Measurements from ENCODE around the gene VASN. TPM values are rescaled to one million over a fixed set of nuclear protein-coding genes. Genes with fewer than 3 reads are reported as not detected.
"Not testable (repeated sequence)": the region's sequence is repeated elsewhere in the genome, so short reads cannot be mapped to it uniquely, and the experiment has no call there.

The VASN gene
- total and polyA plus RNA-seq, 7 donors = 2.0 to 3.8 (median 3.3) TPM

- DNase-seq = no peak
Measured at GRCh38 chr16:4390266-4391260, 18.9 kb downstream of the VASN start.

GRCh38 chr16:4391631-4392381, 20.2 kb downstream of the VASN start:
- no peaks in the 10 kb centered on the region for H3K9me3 ChIP-seq
- intact Hi-C loops (cut with DNase I) = no loop called here
- WGBS, 3 donors = 89 to 92% (median 91%) methylated on average over 17 to 22 of the region's 22 CpGs
- H3K36me3 ChIP-seq (ENCODE audit: insufficient read depth in 1 of 2, low read depth in 1 of 2) = peaks cover 0 to 11% of the 10 kb centered on the region in 2 donors
- H3K27ac ChIP-seq = no peak overlapping the region
- H3K4me3 ChIP-seq = no peak overlapping the region
- no peak for TF ChIP-seq CTCF (IDR thresholded peaks at IDR 0.05)
- no peak for ATAC-seq
- peaks cover 3% of the 10 kb centered on the region for H3K4me1 ChIP-seq
- no peaks in the 10 kb centered on the region for H3K27me3 ChIP-seq (ENCODE audit: insufficient read depth in 3 of 3, low read length in 2 of 3)
- DNase-seq = no peak

More at GRCh38 chr16:4390266-4391260, 18.9 kb downstream of the VASN start:
- intact Hi-C loops (cut with DNase I) = no loop called here
- Histone ChIP-seq H3K27me3 (ENCODE audit: insufficient read depth in 3 of 3, low read length in 2 of 3) (no peaks in the 10 kb centered on the region), H3K36me3 (ENCODE audit: insufficient read depth in 1 of 2, low read depth in 1 of 2) (peaks cover 0 to 9% of the 10 kb centered on the region in 2 donors), H3K4me1 (peaks cover 3% of the 10 kb centered on the region), H3K9me3 (no peaks in the 10 kb centered on the region), H3K4me3 (no peak overlapping the region), H3K27ac (no peak overlapping the region)
- no peak for TF ChIP-seq CTCF (IDR thresholded peaks at IDR 0.05)
- 86 to 91% (median 89%) methylated on average over 18 of the region's 18 CpGs for WGBS, 3 donors
- ATAC-seq = no peak

GRCh38 chr16:4392382-4393239, 21.0 kb downstream of the VASN start:
- Histone ChIP-seq H3K27ac (peak overlapping the region; percentile 30), H3K9me3 (no peaks in the 10 kb centered on the region), H3K27me3 (ENCODE audit: insufficient read depth in 3 of 3, low read length in 2 of 3) (no peaks in the 10 kb centered on the region), H3K36me3 (ENCODE audit: insufficient read depth in 1 of 2, low read depth in 1 of 2) (peaks cover 0 to 11% of the 10 kb centered on the region in 2 donors), H3K4me3 (no peak overlapping the region), H3K4me1 (peaks cover 3% of the 10 kb centered on the region)
- intact Hi-C loops (cut with DNase I) = no loop called here
- no peak for TF ChIP-seq CTCF (IDR thresholded peaks at IDR 0.05)
- 67 to 76% (median 68%) methylated on average over 23 to 27 of the region's 27 CpGs for WGBS, 3 donors
- DNase-seq = peak in 1 of 2 donors; percentile 62
- peak; percentile 11 to 28 (median 22) for ATAC-seq

- peaks cover 0 to 11% of the 10 kb centered on the region in 2 donors for H3K36me3 ChIP-seq (ENCODE audit: insufficient read depth in 1 of 2, low read depth in 1 of 2)
- ATAC-seq (peak in 1 of 4 donors; percentile 24), DNase-seq (peak in 1 of 2 donors; percentile 42)
- H3K9me3 ChIP-seq = no peaks in the 10 kb centered on the region
- H3K4me3 ChIP-seq = no peak overlapping the region
- intact Hi-C loops (cut with DNase I) = no loop called here
- peak overlapping the region; percentile 23 for H3K27ac ChIP-seq
- H3K27me3 ChIP-seq (ENCODE audit: insufficient read depth in 3 of 3, low read length in 2 of 3) = no peaks in the 10 kb centered on the region
- TF ChIP-seq CTCF (IDR thresholded peaks at IDR 0.05) = no peak
- 78 to 83% (median 81%) methylated on average over 6 of the region's 6 CpGs for WGBS, 3 donors
- H3K4me1 ChIP-seq = peaks cover 3% of the 10 kb centered on the region
Measured at GRCh38 chr16:4393240-4393600, 21.6 kb downstream of the VASN start.

GRCh38 chr16:4393850-4394249, 22.2 kb downstream of the VASN start:
- H3K27ac ChIP-seq; DNase-seq; H3K27me3 ChIP-seq (ENCODE audit: insufficient read depth in 3 of 3, low read length in 2 of 3); ATAC-seq; H3K4me3 ChIP-seq; H3K9me3 ChIP-seq; intact Hi-C loops (cut with DNase I); H3K4me1 ChIP-seq: not testable (repeated sequence)
- H3K36me3 ChIP-seq (ENCODE audit: insufficient read depth in 1 of 2, low read depth in 1 of 2) = peaks cover 0 to 11% of the 10 kb centered on the region in 2 donors
- 96 to 97% (median 97%) methylated on average over 15 of the region's 15 CpGs for WGBS, 3 donors
